OCI-LY3 (cell line): Measurements from ENCODE around the gene FXR2.

ENCODE experiments used
- H2AFZ ChIP-seq: fragments of 200-600, 300-600 bp; shearing (Covaris generic); 2 replicates; pipeline ENCODE4 v1.6.0; 2014; ENCODE audit warnings: antibody characterized with exemption, low read depth, low read length
- H3K27ac ChIP-seq: fragments of 200-600, 300-600 bp; sonication (generic); 2 replicates; pipeline ENCODE4 v1.5.1; 2014; ENCODE audit warnings: mild to moderate bottlenecking, low read length, moderate library complexity, mixed read lengths
- H3K27me3 ChIP-seq: fragments of 200-600, 300-600 bp; sonication (generic); 2 replicates; pipeline ENCODE4 v1.6.1; 2014; ENCODE audit warnings: low read depth, low read length, mixed read lengths
- H3K36me3 ChIP-seq: fragments of 200-600, 300-600 bp; sonication (generic); replicated peaks from 2 replicates; pipeline ENCODE3; 2014; ENCODE audit warnings: low read depth, low read length, mixed read lengths
- H3K4me1 ChIP-seq: fragments of 300-600, 200-600 bp; sonication (generic); 2 replicates; pipeline ENCODE4 v1.6.1; 2014; ENCODE audit warnings: low read length, mixed read lengths
- H3K4me2 ChIP-seq: fragments of 200-600, 300-600 bp; sonication (generic); 2 replicates; pipeline ENCODE4 v1.6.1; 2014; ENCODE audit warnings: low read length, mixed read lengths
- H3K4me3 ChIP-seq: fragments of 300-600, 200-600 bp; sonication (generic); 2 replicates; pipeline ENCODE4 v1.5.1; 2014; ENCODE audit warnings: antibody characterized with exemption, mild to moderate bottlenecking, low read length, moderate library complexity
- H3K79me2 ChIP-seq: fragments of 300-600, 200-600 bp; shearing (Covaris generic); 2 replicates; pipeline ENCODE4 v1.6.1; 2014; ENCODE audit warnings: mild to moderate bottlenecking, low read length, mixed read lengths
- H3K9ac ChIP-seq: fragments of 300-600, 200-600 bp; shearing (Covaris generic); 2 replicates; pipeline ENCODE4 v1.6.0; 2014; ENCODE audit warnings: mild to moderate bottlenecking, low read length, moderate library complexity
- H3K9me3 ChIP-seq: fragments of 200-600, 300-600 bp; shearing (Covaris generic); 2 replicates; pipeline ENCODE4 v1.6.1; 2014; ENCODE audit warnings: low read length, mixed read lengths; ENCODE audit not compliant: insufficient read depth
- H4K20me1 ChIP-seq: fragments of 200-600, 300-600 bp; sonication (generic); 2 replicates; pipeline ENCODE4 v1.6.1; 2016; ENCODE audit warnings: low read length, mixed read lengths; ENCODE audit not compliant: insufficient read depth
- EZH2phosphoT487 ChIP-seq: fragments of 200-600 bp; shearing (Covaris generic); IDR thresholded peaks from 2 replicates; pipeline ENCODE4 v1.6.1; 2018; ENCODE audit warnings: antibody characterized with exemption, mixed run types, low read depth
- TF ChIP-seq, protein P1 (sequence below): fragments of 200-600, 300-600 bp; sonication (generic); IDR thresholded peaks from 2 replicates; pipeline ENCODE4 v1.5.1; 2014; ENCODE audit warnings: antibody characterized with exemption, low read length, low read depth

FXR2 gene

GRCh38 chr17:7549401-7550055 lies 65.2 kb downstream of the FXR2 start:
- H3K4me3 ChIP-seq: peak overlapping the region; percentile 86
- H3K9me3 ChIP-seq: no peaks in the 10 kb centered on the region
- no peaks in the 10 kb centered on the region for H3K36me3 ChIP-seq
- no peak overlapping the region for H3K27ac ChIP-seq
- H3K9ac ChIP-seq: peak overlapping the region; percentile 74
- H3K4me2 ChIP-seq: peak overlapping the region; percentile 63
- H2AFZ ChIP-seq: no peak overlapping the region
- no peaks in the 10 kb centered on the region for H3K79me2 ChIP-seq
- H3K27me3 ChIP-seq: no peaks in the 10 kb centered on the region
- H4K20me1 ChIP-seq: no peaks in the 10 kb centered on the region
- peaks cover 33% of the 10 kb centered on the region for H3K4me1 ChIP-seq
- TF ChIP-seq, protein P1, sequence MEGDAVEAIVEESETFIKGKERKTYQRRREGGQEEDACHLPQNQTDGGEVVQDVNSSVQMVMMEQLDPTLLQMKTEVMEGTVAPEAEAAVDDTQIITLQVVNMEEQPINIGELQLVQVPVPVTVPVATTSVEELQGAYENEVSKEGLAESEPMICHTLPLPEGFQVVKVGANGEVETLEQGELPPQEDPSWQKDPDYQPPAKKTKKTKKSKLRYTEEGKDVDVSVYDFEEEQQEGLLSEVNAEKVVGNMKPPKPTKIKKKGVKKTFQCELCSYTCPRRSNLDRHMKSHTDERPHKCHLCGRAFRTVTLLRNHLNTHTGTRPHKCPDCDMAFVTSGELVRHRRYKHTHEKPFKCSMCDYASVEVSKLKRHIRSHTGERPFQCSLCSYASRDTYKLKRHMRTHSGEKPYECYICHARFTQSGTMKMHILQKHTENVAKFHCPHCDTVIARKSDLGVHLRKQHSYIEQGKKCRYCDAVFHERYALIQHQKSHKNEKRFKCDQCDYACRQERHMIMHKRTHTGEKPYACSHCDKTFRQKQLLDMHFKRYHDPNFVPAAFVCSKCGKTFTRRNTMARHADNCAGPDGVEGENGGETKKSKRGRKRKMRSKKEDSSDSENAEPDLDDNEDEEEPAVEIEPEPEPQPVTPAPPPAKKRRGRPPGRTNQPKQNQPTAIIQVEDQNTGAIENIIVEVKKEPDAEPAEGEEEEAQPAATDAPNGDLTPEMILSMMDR: no peak

GRCh38 chr17:7548585-7549400 lies 65.9 kb downstream of the FXR2 start, which contains the start of gene TNFSF12:
TNFSF12 (plus strand) TSS chr17:7549058; CDS start chr17:7549154, 96 bp downstream.
- TF ChIP-seq, protein P1: no peak
- no peak for TF ChIP-seq EZH2phosphoT487
- H3K27me3 ChIP-seq: peaks cover 3% of the 10 kb centered on the region; the same call in 1 of the 2 replicates
- H3K36me3 ChIP-seq: no peaks in the 10 kb centered on the region
- H3K9me3 ChIP-seq: no peaks in the 10 kb centered on the region
- no peaks in the 10 kb centered on the region for H4K20me1 ChIP-seq
- peaks cover 36% of the 10 kb centered on the region for H3K4me1 ChIP-seq
- H3K27ac ChIP-seq: no peak within 1 kb of the TSS
- H3K4me2 ChIP-seq: peak within 1 kb of the TSS; percentile 63
- H3K9ac ChIP-seq: peak within 1 kb of the TSS; percentile 74
- H3K79me2 ChIP-seq: no peaks in the 10 kb centered on the region
- peak within 1 kb of the TSS; percentile 61 for H2AFZ ChIP-seq
- peak within 1 kb of the TSS; percentile 86 for H3K4me3 ChIP-seq

DNA sequence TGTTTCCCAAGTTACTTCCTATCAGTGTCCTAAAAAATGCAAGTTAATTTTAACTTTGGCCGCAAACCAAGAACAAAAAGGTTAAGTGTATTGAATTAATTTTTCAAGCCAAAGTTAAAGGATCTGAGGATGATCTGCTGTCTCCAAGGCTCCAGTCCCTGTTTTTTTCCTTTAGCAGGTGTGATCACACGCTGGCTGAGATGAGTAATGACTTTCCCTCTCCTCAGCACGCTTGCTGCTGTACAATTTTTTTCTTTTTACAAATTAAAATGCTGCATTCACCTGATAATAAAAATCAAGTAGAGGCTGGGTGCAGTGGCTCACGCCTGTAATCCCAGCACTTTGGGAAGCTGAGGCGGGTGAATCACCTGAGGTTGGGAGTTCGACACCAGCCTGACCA lies 69.8 kb downstream of the FXR2 start:
- Histone ChIP-seq H3K79me2 (no peaks in the 10 kb centered on the region), H3K4me2 (no peak overlapping the region), H3K9ac (no peak overlapping the region), H3K4me3 (no peak overlapping the region), H2AFZ (no peak overlapping the region), H3K27ac (no peak overlapping the region), H3K4me1 (peaks cover 12% of the 10 kb centered on the region), H3K9me3 (no peaks in the 10 kb centered on the region), H3K36me3 (no peaks in the 10 kb centered on the region), H3K27me3 (peaks cover 8% of the 10 kb centered on the region; the same call in 1 of the 2 replicates), H4K20me1 (no peaks in the 10 kb centered on the region)
- TF ChIP-seq, protein P1: no peak
- no peak for TF ChIP-seq EZH2phosphoT487
